NCI-H2196 treated with DMSO at 0.1 percent for 48 hours (cell line): ENCODE results near the gene ST3GAL6.

Experiments used
- DNase-seq: peaks from one replicate; lab custom pipeline; 2025; ENCODE audit not compliant: unreplicated experiment; lab: John Stamatoyannopoulos, UW

ST3GAL6 gene

DNA sequence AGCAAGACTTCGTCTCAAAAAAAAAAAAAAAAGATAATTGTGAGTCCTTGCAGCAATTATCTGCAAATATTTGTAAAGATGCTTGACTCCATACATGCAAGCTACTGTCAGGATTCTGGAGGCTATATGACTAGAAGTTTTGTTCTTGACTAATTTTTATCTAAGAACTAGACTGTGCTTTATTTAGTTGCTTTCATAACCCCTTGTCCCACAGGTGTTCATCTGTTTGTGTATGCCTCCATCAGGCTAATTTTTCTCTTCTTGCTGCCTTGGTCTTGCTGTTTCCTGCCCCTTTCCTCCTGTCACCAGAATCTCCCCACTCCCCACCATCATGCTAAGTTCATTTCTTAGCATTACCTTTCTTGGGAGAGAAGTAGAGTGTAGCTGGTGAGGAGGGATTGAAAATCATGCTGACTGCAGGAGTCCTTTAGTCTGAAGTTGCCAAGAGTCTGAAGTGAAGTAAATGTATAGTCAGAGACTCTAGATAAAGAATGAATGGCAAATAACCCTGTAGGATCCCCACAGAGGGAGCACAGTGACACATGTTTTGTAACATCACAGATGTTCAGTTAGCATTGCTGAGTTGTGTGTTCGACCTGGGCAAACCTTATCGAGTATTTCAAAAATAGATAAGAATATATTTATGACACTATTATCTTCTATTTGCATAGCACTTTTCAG is 12.5 kb downstream of the ST3GAL6 start:
- DNase-seq: no peak

DNA sequence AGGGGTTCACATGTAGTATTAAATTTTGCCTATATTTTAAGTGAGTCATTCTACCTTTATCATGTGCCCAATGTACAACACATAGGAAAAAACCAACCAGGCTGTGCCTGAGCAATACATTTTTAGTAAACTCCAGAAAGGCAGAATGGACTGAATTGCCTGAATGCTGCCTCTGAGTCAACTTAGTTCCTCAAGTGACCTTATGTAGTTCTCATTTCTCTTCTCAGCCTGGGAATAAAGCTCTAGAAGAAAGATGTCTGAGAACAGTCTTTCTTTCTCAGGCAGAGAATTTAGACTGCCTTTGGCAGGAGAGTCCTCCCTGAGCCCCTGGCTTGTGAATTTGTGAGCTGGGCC is 13.0 kb downstream of the ST3GAL6 start:
- no peak for DNase-seq

GRCh38 chr3:98777286-98777685 is 14.1 kb downstream of the ST3GAL6 start:
- DNase-seq: no peak

GRCh38 chr3:98777801-98778220 is 14.7 kb downstream of the ST3GAL6 start:
- DNase-seq: no peak

GRCh38 chr3:98778383-98778782 is 15.2 kb downstream of the ST3GAL6 start:
- DNase-seq: no peak

DNA sequence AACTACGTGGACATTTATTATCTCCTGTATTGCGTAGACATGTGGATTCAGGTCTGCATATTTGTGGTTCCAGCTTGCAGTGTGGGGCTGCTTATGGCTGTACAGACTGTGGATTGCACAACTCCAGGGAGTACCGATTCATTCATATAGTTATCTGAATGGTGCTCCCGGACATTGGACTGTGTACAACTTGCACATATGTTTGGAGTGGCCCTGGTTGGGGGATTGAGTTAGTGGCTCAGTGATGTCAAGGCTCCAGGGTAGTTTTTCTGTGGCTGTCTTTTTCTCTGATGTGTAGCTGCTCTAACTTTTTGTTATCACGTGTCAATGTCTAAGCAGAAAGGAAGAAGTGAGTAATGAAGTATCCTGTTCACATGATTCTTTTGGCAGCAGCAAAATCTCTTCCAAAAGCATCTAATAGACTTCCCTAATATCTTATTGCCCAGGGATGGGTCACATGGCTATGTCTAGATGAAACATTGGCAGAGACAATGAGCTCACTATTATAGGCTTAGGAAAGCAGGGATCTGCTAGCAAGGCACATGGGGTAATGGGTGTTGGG is 15.8 kb downstream of the ST3GAL6 start:
- no peak for DNase-seq

GRCh38 chr3:98779541-98780335 is 16.6 kb downstream of the ST3GAL6 start:
- no peak for DNase-seq

DNA sequence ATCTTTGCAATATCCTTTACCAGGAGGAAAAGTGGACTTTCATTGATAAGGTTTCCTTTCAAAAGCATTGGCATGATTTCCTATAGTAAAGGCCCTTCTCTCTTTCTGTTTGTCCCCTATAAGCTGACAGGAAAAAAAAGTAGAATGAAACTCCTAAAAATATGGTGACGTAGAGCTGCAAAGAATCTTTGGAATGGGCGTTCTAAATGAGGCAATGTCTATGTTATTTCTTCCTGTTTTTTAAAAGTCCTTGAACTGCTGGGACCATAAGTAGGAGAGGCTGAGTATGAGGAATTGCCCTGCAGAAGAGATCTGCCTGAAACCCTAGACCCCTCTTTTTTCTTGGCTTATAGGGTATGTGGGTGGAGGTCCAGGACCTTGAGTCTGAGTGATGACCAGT is 17.2 kb downstream of the ST3GAL6 start:
- DNase-seq: no peak

DNA sequence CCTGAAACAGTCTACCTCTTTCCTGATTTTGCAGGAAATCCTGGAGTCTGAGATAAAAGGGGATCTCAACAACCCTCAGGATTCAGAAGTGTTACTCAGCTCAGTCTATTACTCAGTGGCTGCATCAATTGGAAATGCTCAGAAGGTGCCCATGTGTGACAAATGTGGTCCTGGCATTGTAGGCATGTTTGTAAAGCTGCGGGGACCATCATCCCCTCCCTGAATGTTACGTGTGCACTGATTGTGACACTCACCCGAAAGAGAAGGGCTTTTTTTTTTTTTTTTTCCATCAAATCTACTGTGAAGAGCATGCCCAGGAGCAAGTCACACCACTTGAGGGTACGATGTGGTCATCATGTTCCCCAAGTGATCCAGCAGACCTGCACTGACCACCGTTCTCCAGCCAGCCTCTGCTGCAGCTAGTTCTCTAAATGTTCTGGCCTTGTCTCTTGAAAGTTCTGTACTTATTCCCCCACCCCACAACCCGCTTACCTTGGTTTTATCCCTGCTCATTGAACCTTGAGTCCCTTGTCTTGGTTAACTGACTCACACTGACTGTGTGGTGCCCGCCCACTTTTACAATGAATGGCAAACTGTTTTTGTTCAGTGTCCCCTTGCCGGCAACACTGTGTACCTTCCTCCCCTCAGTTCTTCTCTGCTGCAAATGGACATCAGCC is 19.8 kb downstream of the ST3GAL6 start:
- no peak for DNase-seq

- DNase-seq: no peak
These were observed 20.9 kb downstream of the ST3GAL6 start for GRCh38 chr3:98784042-98784441.

DNA sequence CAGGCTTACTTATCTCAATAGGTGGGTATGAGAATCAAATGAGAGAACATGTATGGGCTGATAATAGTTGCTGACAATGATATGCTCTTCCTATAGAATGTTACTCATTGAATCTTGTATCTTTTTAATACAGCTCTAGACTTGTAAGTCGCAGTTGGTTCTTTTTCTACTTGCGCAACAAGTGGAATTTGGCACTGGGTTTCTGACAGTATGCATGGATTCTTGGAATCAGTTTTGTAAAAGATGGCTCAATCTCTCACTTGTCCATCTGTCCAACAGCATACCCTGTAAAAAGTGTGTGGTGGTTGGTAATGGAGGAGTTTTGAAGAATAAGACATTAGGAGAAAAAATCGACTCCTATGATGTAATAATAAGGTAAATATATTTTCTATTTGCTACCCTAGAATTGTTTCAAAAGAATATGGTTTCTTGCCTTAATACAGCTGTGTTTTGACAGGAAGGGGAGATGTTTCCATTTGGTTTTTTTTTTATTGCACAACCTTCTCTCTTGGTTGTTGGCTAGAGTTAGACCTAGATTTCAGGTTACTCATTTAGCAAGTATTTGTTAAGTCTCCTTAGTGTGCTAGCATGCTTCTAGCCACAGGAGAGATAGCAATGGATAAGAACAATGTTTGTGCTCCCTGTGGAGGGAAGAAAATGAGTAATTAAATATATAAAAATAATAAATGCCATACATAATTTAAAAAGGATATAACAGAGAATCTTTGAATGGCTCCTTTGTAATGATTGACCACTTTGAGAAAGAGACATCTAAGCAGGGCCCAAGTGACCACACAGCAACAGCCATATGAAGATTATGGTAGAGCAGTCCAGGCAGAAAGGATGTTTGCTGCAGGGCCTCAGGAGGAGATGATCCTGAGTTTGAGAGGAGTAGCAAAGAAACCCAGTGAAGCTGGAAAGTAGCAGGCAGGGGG is 21.8 kb downstream of the ST3GAL6 start:
- DNase-seq: no peak

DNA sequence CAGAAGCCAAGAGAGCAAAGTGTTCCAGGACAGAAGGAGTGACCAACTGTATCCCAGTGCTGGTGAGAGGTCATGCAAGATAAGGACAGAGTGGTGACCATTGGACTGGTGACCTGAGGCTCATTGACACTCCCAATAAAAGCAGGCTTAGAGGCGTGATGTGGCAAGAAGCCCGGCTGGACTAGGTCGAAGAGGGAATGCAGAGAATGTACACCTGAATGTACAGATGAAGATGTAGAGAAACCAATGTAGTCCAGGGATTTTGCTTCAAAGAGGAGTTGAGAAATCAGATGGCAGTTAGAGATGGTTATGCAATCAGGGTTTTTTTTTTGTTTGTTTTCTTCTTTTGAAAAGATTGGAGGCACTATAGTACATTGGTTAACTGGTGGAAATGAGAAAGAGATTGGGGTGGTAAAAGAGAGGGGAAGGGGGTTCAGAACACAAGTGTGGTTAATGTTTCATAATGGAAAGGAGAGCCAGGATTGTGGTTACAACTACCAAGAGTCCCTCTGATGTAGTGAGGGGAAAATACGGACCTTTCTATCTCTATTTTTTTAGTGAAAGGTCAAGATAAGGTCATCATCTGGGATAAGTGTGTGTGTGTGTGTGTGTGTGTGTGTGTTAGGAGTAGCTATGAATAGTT is 23.3 kb downstream of the ST3GAL6 start:
- DNase-seq: no peak

DNA sequence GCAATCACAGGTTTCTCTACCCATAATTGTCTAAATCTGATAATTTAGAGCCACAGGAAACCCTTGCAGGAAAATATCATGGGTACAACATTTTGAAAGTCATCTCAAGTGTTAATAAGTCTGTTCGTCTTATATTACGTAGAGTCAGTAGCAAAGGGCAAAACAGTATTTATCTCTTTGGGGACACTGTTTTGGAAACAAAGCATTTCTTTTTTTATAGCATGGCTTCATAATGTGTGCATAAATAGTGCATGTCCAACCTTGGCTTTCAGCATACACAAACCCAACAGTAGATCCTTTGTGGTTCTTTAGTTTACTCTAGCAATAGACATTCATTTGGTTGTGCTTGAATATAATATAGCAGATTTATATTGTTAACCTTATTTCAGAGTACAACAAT is 24.0 kb downstream of the ST3GAL6 start:
- no peak for DNase-seq

DNA sequence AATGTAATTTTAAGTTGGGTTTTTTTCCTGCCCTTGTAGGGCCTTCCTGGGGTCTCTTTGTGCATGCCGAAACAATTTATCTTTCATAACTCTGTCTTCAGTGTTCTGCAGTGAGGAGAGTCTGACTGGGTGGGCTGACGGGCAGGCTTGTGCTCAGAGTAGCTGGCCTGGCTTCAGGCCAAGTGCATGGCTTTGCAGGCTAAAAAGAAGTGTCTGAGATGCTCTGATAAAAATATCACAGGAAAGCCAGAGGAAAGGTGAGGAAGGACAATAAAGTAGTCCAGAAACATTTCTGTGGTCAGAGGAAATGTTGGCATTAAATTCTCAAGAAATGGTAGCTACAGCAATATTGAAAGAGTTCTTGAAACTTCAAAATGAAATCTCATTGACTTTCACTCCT is 25.5 kb downstream of the ST3GAL6 start:
- no peak for DNase-seq

DNA sequence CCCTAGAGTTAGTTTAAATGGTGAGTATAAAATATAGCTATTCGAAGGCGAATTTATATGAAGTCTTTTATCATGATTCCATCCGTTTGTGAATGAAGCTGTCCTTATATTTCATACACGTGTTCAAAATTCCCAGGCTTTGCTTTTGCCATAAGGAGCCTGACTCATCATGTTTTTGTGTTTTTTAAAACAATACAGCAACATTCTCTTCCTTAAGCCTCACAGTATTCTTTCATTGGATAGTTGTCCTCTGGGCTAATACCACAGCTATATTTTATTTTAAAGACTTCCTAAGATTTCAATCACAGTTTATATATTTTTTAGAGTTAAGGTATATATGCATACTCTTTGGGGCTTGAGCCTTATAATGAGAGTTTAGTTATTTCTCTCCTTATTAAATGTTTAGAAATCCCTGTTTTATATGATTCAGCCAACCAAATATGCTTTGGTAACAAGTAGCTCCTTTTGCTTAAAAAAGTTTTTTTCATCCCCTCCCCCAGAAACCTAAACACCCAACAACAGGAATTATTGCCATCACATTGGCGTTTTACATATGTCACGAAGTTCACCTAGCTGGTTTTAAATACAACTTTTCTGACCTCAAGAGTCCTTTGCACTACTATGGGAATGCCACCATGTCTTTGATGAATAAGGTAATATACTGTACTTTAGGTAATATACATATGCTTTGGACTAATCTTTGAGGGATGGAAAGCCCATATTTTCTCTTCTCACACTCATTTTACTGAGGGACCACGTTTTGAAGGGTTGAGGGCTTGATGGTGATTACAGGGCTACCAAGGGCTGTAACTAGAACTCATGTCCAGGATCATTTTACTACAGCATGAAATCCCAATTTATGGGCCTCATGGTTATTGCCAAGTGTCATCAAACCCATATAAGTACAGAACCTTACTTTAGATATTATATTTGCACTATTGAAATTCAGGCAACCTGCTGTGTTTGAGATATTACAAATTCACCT is 28.5 kb downstream of the ST3GAL6 start:
- DNase-seq: no peak

GRCh38 chr3:98793971-98794370 is 30.8 kb downstream of the ST3GAL6 start:
- DNase-seq: no peak

GRCh38 chr3:98796334-98796733 is 33.2 kb downstream of the ST3GAL6 start:
- no peak for DNase-seq

- DNase-seq: no peak
These were observed 34.8 kb downstream of the ST3GAL6 start for GRCh38 chr3:98797905-98798304.

GRCh38 chr3:98798820-98799219 is 35.7 kb downstream of the ST3GAL6 start:
- DNase-seq: no peak
